ENCODE results near the gene LAPTM4A.

DNA sequence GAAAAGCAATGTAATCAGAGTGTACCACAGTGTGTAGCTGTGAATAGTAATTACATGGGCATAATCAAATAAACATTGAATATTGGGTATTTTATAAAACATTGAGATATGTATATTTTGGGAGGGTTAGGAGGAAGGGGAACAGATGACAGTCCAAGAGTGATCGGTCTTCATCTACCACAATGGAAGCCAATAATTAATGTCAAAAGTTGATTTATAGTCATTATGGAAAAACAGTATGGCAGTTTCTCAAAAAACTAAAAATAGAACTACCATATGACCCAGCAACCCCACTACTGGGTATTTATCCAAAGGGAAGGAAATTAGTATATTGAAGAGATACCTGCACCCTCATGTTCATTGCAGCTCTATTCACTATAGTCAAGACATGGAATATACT, 5.8 kb upstream of the LAPTM4A start:
- TF ChIP-seq, protein P1, sequence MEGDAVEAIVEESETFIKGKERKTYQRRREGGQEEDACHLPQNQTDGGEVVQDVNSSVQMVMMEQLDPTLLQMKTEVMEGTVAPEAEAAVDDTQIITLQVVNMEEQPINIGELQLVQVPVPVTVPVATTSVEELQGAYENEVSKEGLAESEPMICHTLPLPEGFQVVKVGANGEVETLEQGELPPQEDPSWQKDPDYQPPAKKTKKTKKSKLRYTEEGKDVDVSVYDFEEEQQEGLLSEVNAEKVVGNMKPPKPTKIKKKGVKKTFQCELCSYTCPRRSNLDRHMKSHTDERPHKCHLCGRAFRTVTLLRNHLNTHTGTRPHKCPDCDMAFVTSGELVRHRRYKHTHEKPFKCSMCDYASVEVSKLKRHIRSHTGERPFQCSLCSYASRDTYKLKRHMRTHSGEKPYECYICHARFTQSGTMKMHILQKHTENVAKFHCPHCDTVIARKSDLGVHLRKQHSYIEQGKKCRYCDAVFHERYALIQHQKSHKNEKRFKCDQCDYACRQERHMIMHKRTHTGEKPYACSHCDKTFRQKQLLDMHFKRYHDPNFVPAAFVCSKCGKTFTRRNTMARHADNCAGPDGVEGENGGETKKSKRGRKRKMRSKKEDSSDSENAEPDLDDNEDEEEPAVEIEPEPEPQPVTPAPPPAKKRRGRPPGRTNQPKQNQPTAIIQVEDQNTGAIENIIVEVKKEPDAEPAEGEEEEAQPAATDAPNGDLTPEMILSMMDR (IDR thresholded peaks at IDR 0.05 in 2 of 3, conservative IDR thresholded peaks at IDR 0.05 in 1 of 3; ENCODE audit: control insufficient read depth in 2 of 3, extremely low read depth in 1 of 3, insufficient read depth in 1 of 3, low read depth in 3 of 3, low read length in 3 of 3), result no peak
- TF ChIP-seq GABPA (IDR thresholded peaks at IDR 0.05; ENCODE audit: low read depth), result no peak
- no peak for TF ChIP-seq EZH2 (IDR thresholded peaks at IDR 0.05; ENCODE audit: borderline replicate concordance, control insufficient read depth, low read depth, low read length)
- no peak for TF ChIP-seq POLR2A (IDR thresholded peaks at IDR 0.05; ENCODE audit: low read depth, low read length)
- no peak for TF ChIP-seq BCL11A (IDR thresholded peaks at IDR 0.05; ENCODE audit: low read depth, low read length)
- no peak for TF ChIP-seq EP300 (IDR thresholded peaks at IDR 0.05; ENCODE audit: borderline replicate concordance in 1 of 2, control insufficient read depth in 1 of 2, low read depth in 2 of 2, low read length in 2 of 2)
- TF ChIP-seq TCF7 (IDR thresholded peaks at IDR 0.05; ENCODE audit: borderline replicate concordance), result no peak
- TF ChIP-seq, protein P2, sequence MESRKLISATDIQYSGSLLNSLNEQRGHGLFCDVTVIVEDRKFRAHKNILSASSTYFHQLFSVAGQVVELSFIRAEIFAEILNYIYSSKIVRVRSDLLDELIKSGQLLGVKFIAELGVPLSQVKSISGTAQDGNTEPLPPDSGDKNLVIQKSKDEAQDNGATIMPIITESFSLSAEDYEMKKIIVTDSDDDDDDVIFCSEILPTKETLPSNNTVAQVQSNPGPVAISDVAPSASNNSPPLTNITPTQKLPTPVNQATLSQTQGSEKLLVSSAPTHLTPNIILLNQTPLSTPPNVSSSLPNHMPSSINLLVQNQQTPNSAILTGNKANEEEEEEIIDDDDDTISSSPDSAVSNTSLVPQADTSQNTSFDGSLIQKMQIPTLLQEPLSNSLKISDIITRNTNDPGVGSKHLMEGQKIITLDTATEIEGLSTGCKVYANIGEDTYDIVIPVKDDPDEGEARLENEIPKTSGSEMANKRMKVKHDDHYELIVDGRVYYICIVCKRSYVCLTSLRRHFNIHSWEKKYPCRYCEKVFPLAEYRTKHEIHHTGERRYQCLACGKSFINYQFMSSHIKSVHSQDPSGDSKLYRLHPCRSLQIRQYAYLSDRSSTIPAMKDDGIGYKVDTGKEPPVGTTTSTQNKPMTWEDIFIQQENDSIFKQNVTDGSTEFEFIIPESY (IDR thresholded peaks at IDR 0.05), result no peak
- no peak for TF ChIP-seq ATF7 (IDR thresholded peaks at IDR 0.05; ENCODE audit: low read depth)
- no peak for TF ChIP-seq RAD21 (IDR thresholded peaks at IDR 0.05; ENCODE audit: insufficient read depth, low read depth, low read length)
- no peak for TF ChIP-seq CREM (IDR thresholded peaks at IDR 0.05; ENCODE audit: low read depth)
